ENCODE measurements around the gene ABI2. TPM values are rescaled to one million over a fixed set of nuclear protein-coding genes. Genes with fewer than 3 reads are reported as not detected.
"Not testable (repeated sequence)": the region's sequence is repeated elsewhere in the genome, so short reads cannot be mapped to it uniquely, and the experiment has no call there.

The ABI2 gene
- total RNA-seq, 1 donor = 58.3 TPM

DNA sequence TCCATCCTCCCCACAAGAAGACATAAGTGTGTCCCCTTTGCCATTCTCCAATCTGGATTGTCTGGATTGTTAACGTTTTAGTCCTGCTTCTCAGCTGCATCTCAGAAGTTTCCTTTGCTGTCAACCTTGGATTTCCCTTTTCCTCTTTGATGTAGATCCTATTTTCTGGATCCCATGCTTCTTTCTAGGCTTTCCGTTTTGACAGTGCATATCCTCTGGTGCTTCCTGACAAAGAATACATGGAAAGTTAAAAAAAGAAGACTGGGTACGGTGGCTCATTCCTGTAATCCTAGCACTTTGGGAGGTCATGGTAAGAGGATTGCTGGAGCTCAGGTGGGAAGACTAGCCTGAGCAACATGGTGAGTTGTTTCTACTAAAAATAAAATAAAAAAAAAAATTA is 26.8 kb downstream of the ABI2 start:
- no peak for DNase-seq (ENCODE audit: low read depth)
- TF ChIP-seq, protein P1, sequence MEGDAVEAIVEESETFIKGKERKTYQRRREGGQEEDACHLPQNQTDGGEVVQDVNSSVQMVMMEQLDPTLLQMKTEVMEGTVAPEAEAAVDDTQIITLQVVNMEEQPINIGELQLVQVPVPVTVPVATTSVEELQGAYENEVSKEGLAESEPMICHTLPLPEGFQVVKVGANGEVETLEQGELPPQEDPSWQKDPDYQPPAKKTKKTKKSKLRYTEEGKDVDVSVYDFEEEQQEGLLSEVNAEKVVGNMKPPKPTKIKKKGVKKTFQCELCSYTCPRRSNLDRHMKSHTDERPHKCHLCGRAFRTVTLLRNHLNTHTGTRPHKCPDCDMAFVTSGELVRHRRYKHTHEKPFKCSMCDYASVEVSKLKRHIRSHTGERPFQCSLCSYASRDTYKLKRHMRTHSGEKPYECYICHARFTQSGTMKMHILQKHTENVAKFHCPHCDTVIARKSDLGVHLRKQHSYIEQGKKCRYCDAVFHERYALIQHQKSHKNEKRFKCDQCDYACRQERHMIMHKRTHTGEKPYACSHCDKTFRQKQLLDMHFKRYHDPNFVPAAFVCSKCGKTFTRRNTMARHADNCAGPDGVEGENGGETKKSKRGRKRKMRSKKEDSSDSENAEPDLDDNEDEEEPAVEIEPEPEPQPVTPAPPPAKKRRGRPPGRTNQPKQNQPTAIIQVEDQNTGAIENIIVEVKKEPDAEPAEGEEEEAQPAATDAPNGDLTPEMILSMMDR (IDR thresholded peaks at IDR 0.05; ENCODE audit: insufficient read depth, low read depth, low read length) = no peak
- no peak overlapping the region for H3K4me3 ChIP-seq (ENCODE audit: low read depth, low read length)

DNA sequence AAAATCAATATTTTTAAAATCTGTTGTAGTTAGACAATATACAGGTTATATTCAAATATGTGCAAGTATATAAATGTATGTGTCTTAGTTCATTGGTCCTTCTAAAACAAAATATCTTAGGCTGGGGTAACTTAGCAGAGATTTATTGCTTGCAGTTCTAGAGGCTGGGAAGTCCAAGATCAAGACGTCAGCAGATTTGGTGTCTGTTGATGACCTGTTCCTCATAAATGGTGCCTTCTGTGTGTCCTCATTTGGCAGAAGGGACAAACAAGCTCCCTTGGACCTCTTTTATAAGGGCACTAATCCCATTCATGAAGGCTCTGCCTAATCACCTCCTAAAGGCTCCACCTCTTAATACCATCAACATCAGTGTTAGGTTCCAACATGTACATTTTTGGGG is 31.3 kb downstream of the ABI2 start:
- H3K4me3 ChIP-seq (ENCODE audit: low read depth, low read length) = no peak overlapping the region
- no peak for DNase-seq (ENCODE audit: low read depth)
- TF ChIP-seq, protein P1 (IDR thresholded peaks at IDR 0.05; ENCODE audit: insufficient read depth, low read depth, low read length) = no peak

DNA sequence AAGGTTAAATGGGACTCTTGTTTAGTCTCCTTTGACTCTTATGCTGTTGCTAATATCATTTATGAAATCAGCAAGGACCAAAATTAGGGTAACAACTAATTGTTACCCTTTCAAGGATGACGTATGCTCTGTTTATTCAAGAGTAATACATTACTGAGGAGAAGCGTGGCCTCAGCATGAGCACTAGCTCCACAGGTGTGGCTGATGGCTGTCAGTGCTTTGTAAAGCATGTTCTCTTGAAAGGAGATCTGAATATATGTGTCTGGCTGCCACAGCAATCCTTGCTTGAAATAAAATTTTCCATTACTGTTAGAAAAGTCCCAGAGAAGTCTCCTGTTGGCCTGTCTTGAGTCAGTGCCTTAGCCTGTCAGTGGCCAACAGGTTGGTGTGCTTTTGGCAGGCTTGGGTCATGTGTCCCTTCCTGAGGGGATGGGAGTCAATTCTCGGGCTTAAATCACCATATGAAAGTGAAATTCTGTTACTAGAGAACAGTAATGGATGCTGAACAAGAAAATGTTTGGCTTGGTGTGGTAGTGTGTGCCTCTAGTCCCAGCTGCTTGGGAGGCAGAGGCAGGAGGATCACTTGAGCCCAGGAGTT is 32.7 kb downstream of the ABI2 start:
- H3K4me3 ChIP-seq (ENCODE audit: low read depth, low read length) = no peak overlapping the region
- TF ChIP-seq, protein P1 (IDR thresholded peaks at IDR 0.05; ENCODE audit: insufficient read depth, low read depth, low read length) = no peak
- DNase-seq (ENCODE audit: low read depth) = no peak

DNA sequence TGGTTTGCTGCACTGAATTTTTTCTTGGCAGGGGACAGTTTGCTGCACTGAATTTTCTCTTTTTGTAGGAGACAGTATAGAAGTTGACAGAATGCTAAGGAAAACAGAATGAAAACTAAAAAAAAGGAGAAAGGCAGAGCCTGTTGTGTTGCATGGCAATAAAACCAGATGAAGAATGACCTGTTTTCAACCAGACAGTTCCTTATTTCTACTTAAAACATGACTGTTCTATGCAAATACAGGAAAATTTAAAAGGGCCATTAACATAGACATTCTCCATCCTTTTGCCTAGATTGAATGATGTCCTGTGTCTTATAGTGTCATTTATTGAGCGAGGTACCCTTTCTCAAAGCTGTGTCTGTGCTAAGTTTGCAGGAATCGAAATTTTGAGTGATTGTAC is 33.3 kb downstream of the ABI2 start:
- TF ChIP-seq, protein P1 (IDR thresholded peaks at IDR 0.05; ENCODE audit: insufficient read depth, low read depth, low read length) = no peak
- no peak for DNase-seq (ENCODE audit: low read depth)

DNA sequence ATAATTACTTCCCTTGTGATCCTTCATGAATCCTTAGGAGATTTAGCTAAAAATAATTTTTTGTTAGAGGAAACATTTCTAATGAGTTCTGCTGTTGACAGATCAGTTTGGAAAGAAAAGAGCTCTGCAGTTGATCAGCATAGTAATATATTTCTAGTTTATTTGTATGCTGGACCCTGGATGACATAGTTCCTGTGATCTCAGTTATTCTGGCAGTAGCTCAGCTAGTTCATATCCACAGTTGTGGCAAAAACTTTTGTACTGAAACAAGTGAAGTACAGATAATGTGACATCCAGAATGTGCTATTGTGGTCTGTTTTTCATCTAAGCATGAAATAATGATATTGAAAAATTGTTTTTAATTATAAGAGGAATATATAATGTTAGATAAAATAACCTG is 33.7 kb downstream of the ABI2 start:
- TF ChIP-seq, protein P1 (IDR thresholded peaks at IDR 0.05; ENCODE audit: insufficient read depth, low read depth, low read length) = no peak
- no peak overlapping the region for H3K4me3 ChIP-seq (ENCODE audit: low read depth, low read length)
- no peak for DNase-seq (ENCODE audit: low read depth)

More for the DNA sequence above, 33.3 kb downstream of the ABI2 start:
- no peak overlapping the region for H3K4me3 ChIP-seq (ENCODE audit: low read depth, low read length)

DNA sequence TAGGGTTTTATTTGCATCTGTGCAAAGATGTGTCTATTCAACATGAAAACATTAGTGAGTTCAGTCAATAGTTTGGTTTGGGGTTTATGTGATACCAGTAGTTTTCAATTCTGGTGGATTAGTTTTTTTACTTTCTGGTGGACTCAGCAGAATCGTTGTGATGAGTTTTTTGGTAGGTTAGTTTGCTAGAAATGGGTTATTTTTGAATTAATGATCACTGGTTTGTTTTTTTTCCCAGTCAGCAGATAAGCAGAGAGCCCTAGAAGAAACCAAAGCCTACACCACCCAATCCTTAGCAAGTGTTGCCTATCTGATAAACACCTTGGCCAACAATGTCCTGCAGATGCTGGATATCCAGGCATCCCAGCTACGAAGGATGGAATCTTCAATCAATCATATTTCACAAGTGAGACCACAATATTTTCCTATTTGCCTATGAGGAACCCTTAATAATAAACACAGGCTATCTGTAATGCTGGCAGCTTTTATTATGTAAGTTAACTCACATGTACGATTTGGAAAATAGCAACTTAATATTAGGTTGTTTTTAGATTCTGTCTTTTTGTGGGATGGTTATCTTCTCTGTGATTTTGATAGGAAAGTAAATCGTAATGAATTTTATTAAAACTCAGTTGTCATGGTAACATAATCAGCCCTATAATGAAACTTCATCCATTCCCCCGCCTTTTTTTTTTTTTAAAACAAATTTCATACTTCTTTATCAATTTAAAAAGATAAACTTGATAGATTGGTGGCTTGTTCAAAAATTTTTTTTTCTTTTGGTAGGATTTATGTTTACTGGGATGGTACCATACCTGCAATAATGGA is 38.7 kb downstream of the ABI2 start:
- DNase-seq (ENCODE audit: low read depth) = no peak
- no peak overlapping the region for H3K4me3 ChIP-seq (ENCODE audit: low read depth, low read length)
- TF ChIP-seq, protein P1 (IDR thresholded peaks at IDR 0.05; ENCODE audit: insufficient read depth, low read depth, low read length) = no peak

DNA sequence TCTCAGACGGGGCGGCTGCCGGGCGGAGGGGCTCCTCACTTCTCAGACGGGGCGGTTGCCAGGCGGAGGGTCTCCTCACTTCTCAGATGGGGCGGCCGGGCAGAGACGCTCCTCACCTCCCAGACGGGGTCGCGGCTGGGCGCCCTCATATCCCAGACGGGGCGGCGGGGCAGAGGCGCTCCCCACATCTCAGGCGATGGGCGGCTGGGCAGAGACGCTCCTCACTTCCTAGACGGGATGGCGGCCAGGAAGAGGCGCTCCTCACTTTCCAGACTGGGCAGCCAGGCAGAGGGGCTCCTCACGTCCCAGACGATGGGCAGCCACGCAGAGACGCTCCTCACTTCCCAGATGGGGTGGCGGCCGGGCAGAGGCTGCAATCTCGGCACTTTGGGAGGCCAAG is 44.5 kb downstream of the ABI2 start:
- H3K4me3 ChIP-seq (ENCODE audit: low read depth, low read length); DNase-seq (ENCODE audit: low read depth): not testable (repeated sequence)

All from fibroblast of villous mesenchyme (primary cell).